Heart left ventricle (tissue), 13 donors: ENCODE data around the gene KDM3A.

Experiments used
- POLR2A ChIP-seq, 2 donors: fragments of 450-650 bp; IDR thresholded peaks; one replicate each; pipeline ENCODE4 v1.6.1; 2017; ENCODE audit warnings: antibody characterized with exemption in 2 of 2, mild to moderate bottlenecking in 2 of 2, moderate library complexity in 2 of 2
- TF ChIP-seq, protein P1 (sequence below), 12 donors: fragments of 200-600 bp; sonication (generic) in 4 of 12; IDR thresholded peaks; one replicate each; pipeline versions ENCODE4 v1.5.0 to v1.8.0; 2018 to 2022; ENCODE audit warnings: antibody characterized with exemption in 12 of 12, mild to moderate bottlenecking in 5 of 12
- donor health status: ischemic (EF 13 %, LVEDD 7.1; RV severe dilation, severe dysfunction).
- donor health status: DM: no; HTN: yes; CAD: no.
- donor health status: DM: no; HTN: no; CAD: no.
- donor health status: ischemic (EF 25% LVEDD 6.9; RV normal size, moderate dysfunction).
- donor health status: ischemic (EF 25% LVEDD 5.7; RV mildly dilated, moderate dysfunction).
- donor health status: ischemic (EF 35%, LVEDD 5.7; RV mildly dilated, moderate dysfunction).
- donor health status: nonischemic (EF 11% LVEDD 7.7; RV severe dilation, severe dysfunction).
- donor health status: DM: yes; HTN: yes; CAD: no.
- donor health status: PGD.
- donor health status: ischemic (EF 29% LVEDD 5.4; RV normal size, mild dysfunction).
- donor health status: nonischemic (EF 23%, LVEDD 6.1; RV moderate dilation, normal function).

DNA sequence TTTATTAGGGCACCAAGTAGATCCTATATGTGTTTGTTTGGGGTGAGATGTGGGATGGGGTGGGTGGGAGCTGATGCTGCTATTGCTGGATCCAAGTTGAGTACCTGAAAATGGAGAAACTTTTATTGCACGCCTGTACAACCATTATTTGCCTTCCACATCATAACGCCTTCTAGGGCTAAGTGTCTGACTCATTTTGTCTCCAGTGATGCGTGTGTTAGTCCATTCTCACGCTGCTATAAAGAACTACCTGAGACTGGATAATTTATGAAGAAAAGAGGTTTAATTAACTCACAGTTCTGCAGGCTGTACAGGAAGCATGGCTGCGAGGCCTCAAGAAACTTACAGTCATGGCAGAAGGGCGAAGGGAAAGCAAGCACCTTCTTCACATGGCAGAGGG, 58.2 kb downstream of the KDM3A start:
- TF ChIP-seq, protein P1, sequence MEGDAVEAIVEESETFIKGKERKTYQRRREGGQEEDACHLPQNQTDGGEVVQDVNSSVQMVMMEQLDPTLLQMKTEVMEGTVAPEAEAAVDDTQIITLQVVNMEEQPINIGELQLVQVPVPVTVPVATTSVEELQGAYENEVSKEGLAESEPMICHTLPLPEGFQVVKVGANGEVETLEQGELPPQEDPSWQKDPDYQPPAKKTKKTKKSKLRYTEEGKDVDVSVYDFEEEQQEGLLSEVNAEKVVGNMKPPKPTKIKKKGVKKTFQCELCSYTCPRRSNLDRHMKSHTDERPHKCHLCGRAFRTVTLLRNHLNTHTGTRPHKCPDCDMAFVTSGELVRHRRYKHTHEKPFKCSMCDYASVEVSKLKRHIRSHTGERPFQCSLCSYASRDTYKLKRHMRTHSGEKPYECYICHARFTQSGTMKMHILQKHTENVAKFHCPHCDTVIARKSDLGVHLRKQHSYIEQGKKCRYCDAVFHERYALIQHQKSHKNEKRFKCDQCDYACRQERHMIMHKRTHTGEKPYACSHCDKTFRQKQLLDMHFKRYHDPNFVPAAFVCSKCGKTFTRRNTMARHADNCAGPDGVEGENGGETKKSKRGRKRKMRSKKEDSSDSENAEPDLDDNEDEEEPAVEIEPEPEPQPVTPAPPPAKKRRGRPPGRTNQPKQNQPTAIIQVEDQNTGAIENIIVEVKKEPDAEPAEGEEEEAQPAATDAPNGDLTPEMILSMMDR (IDR thresholded peaks at IDR 0.05) = no peak
- TF ChIP-seq POLR2A (IDR thresholded peaks at IDR 0.05) = no peak
